GM21515 (cell line): Measurements from ENCODE around the gene MTA3.

Experiments
- ATAC-seq: cut with Tn5 transposase; IDR thresholded peaks from one replicate; pipeline ENCODE4 v1.9.1; 2021; ENCODE audit not compliant: unreplicated experiment

MTA3 gene

DNA sequence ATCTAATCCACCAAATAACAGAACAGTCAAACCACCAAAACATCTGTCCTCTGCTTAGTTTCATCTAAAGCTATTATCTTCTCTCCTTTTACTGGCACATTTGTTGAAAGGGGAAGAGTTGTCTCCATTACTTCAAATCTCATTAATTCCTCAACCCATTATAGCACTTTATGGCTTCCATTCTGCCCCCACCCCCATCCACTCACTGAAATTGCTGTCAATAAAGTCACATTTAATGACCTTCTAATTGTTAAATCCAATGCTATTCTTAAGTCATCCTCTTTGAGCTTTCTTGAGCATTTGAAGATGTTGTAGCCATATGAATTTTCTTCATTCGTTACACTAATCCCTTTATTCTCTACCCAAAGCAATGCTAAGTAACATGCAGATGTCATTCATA lies 190.3 kb downstream of the MTA3 start:
- ATAC-seq, result no peak

DNA sequence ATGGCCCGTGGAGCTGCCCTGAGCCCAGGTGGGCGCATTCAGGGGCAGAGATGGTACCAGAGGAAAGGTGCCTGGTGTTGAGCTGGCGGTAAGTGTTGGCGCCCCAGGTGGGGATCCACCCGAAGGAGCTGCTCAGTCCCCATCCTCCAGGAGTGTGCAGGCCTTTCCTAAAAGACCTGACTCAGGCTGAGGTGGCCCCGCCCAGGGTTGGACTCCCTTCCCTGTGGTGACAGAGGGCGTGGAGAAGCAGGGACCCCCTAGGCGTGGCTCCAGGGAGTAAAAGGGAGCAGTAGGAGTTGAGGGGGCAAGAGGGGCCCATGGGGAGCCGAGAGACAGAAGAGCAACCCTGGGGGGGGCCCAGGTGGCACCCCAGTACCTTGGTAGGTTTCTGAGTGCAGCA lies 193.1 kb downstream of the MTA3 start:
- ATAC-seq, result no peak

GRCh38 chr2:42762155-42762554 lies 193.7 kb downstream of the MTA3 start:
- ATAC-seq, result no peak

- ATAC-seq, result no peak
These were observed 194.7 kb downstream of the MTA3 start for GRCh38 chr2:42762823-42763804.

DNA sequence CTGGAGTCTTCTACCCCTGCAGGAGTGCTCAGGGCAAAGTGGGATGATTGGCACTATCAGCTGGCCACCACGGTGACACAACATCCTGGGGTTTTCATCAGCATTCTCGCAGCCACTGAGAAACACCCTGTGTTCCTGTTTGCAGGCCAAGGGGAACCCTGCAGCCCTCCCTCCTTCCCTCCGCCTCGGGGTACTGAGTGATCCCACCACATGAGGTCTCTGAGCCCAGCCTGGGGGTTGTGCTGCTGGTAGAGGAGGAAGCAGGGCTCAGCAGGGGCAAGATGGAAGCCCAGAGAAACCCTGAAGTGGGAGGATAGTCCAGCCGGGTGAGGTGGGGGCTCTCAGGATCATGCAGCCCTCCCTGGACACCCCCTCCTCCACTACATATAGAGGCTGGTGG lies 195.7 kb downstream of the MTA3 start, which contains the start of gene OXER1:
OXER1 (minus strand) TSS at position 40 of the 400 bp plus-strand sequence. CDS start 73 bp downstream, outside the sequence.
- ATAC-seq, result no peak

DNA sequence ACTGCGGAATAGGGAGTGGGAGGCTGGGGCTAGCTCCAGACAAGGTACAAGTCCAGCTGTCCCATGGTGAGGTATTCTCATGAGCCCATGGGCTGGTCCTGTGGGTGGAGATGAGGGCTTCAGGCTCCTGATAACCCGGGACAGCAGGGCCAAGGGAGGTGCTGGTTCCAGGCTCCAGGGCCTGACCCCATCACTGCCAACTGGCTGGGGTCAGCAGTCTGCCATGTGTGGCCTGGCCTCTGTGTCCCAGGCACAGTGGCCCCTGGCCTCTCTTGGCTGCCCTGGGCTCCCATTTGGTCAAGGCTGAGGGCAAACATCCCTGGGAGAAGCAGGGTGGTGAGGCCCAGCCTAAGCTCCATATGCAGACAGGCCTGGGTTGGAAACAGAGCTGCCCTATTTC lies 196.5 kb downstream of the MTA3 start:
- no peak for ATAC-seq

DNA sequence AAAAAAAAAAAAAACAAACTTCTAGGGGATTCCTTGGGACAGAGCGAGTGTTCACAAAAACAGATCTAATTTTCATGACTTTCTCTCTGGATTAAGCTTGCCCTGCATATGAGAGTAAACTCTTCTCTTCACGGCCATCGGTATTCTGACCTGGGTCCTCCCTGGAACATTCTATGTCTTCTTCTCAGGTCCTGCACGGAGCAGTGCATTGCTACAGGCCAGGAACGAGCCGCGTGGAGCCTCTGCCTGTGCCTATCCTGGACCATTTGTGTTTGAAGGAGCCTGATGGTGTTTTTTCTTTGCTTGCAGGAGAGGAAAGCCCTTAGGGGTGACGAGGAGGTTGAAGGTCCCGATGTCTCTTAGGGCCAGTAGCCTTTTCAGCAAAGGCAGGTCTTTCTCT lies 197.3 kb downstream of the MTA3 start:
- no peak for ATAC-seq

DNA sequence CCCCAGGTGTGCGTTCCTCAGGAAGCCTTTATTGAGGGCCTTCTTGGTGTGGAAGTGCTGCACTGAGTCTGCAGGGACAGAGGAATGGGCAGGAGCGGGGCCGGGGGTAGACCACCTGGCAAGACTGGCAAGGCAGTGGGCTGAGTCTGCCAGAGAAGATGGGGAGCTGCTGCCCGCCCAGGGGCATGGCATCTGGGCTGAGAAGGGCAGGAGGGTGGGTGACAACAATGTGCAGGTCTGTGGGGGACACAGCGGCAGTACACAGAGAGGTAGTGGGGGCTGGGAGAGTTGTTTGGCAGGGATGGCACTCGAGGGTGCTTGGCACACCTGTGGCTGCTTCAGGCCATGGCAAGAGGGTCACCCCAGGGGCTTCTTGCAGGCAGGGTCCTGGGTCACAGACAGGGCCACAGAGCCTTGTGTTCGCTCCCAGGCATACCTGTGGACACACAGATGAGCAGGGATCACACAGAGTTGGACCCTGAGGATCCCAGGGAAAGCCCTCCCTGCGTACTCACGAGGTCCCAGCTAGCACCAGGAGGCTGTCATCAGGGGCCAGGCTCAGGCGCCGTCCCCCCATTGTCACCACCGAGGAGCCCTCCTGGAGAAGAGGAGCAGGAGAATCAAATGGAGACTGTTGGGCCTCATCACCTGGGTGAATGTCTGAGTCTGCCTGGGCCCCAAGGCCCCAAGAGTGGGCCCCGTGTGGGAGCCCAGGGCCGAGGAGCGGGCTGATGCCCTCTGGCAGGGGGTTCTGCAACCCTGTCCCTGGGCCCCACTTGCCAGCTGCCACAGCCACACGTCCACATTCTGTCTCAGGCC lies 198.9 kb downstream of the MTA3 start:
- no peak for ATAC-seq

GRCh38 chr2:42767899-42768705 lies 199.7 kb downstream of the MTA3 start:
- ATAC-seq, result no peak

GRCh38 chr2:42768706-42769256 lies 200.3 kb downstream of the MTA3 start:
- no peak for ATAC-seq

DNA sequence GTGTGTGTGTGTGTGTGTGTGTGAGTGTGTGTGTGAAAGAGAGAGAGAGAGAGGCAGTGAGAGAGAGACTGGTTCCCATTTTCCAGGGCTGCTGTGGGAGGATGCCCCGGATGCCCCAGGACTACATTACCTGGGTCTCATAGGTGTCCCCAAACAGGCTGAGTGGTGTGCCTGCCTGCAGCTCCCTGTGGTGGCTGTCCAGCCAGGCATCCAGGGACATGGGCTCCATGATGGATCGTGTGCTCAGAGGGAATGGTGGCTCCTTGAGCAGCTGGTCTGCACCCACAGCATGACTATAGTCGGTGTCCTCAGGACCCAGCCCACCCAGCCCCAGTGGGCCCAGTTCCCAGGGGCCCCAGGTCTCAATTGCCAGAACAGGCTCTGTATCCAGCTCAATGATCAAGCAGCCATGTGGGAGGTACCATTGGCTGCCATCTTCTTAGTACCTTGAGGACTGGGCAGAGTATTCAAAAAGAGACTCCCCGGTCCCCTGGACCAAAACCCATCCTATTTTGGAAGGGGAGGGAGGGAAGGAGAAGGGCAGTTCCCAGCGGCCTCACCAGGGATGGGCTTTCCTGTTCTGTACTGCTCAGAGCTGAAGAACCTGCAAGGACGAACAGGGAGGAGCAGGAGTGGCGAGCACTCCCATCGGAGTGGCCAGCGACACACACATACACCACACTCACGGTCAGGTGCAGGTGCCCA lies 201.3 kb downstream of the MTA3 start:
- no peak for ATAC-seq

- no peak for ATAC-seq
These were observed 202.1 kb downstream of the MTA3 start for GRCh38 chr2:42770288-42771131.

- ATAC-seq, result no peak
These were observed 203.2 kb downstream of the MTA3 start for GRCh38 chr2:42771546-42772153.

DNA sequence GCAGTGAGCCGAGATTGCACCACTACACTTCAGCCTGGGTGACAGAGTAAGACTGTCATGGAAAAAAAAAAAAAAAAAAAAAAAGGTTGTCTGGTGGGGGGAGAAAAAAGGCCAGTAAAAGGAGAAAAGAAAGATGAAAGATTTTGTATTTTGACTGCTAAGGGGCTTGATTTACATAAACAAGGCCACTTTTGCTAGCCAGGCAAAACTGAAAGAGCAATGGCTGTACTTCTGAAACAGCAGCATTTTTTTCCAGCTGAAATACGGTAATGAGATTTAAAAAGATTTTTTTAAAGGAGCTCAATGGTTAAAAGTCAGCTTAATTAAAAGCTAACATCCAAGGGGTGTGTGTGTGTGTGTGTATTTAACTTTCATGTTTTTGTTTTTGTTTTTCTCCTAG lies 206.8 kb downstream of the MTA3 start:
- no peak for ATAC-seq

DNA sequence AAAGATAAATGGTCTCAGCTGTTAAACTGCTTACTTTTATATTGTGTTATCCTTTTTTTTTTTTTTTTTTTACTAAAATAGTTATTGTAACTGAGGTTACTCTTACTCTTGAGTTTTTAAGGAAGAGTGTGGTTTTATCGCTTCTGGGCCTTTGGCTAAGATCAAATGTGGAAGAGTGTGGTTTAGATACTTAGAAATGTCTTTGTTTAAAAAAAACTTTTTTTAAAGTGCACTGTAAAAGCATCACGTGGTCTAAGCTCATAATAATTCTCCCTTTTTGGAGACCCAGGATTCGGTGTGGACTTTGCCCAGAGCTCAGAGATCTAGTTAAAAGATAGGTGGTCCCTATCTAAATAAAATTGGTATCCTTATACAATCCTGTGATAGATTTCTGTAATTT lies 207.4 kb downstream of the MTA3 start:
- ATAC-seq, result no peak

GRCh38 chr2:42777883-42778805 lies 209.7 kb downstream of the MTA3 start:
- ATAC-seq, result no peak

GRCh38 chr2:42781181-42781580 lies 212.7 kb downstream of the MTA3 start:
- ATAC-seq, result no peak

GRCh38 chr2:42783511-42783910 lies 215.1 kb downstream of the MTA3 start:
- no peak for ATAC-seq
